AG04449 (cell line): Measurements from ENCODE around the gene HRH3.

Source experiments
- CTCF ChIA-PET: fragments of 350-600 bp; formaldehyde crosslinking; extraction: SDS; loops from one replicate; lab custom pipeline; 2021; ENCODE audit warnings: antibody characterized with exemption; lab: Yijun Ruan, JAX
- POLR2A ChIA-PET: fragments of 400-600, 350-600 bp; formaldehyde crosslinking; extraction: SDS; loops from one replicate; lab custom pipeline; 2020; ENCODE audit warnings: antibody characterized with exemption, inconsistent platforms; lab: Yijun Ruan, JAX
- DNase-seq: peaks from one replicate; pipeline ENCODE4 v3.0.0-alpha.2; 2010; ENCODE audit warnings: low read depth, low spot score
- H3K4me3 ChIP-seq: 2 replicates; pipeline ENCODE4 v1.5.1; 2011; ENCODE audit warnings: low read depth, mild to moderate bottlenecking, control low read depth, low read length
- TF ChIP-seq, protein P1 (sequence below): IDR thresholded peaks from one replicate; pipeline ENCODE4 v1.5.1; 2011; ENCODE audit warnings: mild to moderate bottlenecking, moderate library complexity, low read length, control low read depth, inconsistent platforms; ENCODE audit not compliant: insufficient read depth; ENCODE audit errors: missing control alignments

HRH3 gene

DNA sequence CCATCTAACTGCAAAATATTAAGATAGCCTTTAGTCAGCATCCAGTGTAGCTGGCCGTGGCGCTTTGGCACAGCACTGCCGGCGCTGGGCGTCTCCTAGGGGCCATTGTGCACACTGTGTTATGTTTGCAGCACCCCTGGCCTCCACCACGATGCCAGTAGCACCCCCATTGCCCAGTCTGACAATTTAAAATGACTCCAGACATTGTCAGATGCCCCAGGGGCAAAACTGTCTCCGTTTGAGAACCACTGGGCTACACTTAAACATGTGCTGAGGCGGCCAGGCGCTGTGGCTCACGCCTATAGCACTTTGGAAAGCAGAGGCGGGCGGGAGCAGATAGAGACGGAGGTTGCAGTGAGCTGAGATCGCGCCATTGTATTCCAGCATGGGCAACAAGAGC lies 43.2 kb downstream of the HRH3 start:
- ChIA-PET POLR2A (no interaction called here), CTCF (no interaction called here)
- no peak for DNase-seq
- TF ChIP-seq, protein P1, sequence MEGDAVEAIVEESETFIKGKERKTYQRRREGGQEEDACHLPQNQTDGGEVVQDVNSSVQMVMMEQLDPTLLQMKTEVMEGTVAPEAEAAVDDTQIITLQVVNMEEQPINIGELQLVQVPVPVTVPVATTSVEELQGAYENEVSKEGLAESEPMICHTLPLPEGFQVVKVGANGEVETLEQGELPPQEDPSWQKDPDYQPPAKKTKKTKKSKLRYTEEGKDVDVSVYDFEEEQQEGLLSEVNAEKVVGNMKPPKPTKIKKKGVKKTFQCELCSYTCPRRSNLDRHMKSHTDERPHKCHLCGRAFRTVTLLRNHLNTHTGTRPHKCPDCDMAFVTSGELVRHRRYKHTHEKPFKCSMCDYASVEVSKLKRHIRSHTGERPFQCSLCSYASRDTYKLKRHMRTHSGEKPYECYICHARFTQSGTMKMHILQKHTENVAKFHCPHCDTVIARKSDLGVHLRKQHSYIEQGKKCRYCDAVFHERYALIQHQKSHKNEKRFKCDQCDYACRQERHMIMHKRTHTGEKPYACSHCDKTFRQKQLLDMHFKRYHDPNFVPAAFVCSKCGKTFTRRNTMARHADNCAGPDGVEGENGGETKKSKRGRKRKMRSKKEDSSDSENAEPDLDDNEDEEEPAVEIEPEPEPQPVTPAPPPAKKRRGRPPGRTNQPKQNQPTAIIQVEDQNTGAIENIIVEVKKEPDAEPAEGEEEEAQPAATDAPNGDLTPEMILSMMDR: no peak
- no peak overlapping the region for H3K4me3 ChIP-seq

DNA sequence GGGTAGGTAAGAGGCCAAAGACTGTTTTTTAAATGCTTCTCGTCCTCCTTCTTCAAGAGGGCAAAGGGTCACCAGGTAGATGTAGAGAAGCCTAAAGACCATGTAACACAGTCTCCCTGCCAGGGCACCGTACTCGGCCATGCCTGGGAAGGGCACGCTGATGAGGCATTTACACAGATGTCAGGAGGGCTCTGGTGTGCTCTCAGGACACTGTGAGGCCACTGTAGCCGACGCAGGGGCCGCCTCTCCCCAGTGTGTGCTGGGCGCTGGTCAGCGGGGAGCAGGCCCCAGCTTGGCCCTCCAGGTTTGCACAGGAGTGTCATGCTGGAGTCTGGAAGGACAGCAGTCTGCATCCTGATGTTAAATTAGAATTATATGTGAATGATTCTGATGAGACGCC lies 44.4 kb downstream of the HRH3 start:
- no peak for DNase-seq
- POLR2A ChIA-PET: no interaction called here
- CTCF ChIA-PET: interaction anchor here (2.0 kb wide), 1 partner anchor 19 kb away, joined by 9 read pairs; no protein-coding TSS in a partner anchor
- TF ChIP-seq, protein P1: no peak
- H3K4me3 ChIP-seq: no peak overlapping the region

DNA sequence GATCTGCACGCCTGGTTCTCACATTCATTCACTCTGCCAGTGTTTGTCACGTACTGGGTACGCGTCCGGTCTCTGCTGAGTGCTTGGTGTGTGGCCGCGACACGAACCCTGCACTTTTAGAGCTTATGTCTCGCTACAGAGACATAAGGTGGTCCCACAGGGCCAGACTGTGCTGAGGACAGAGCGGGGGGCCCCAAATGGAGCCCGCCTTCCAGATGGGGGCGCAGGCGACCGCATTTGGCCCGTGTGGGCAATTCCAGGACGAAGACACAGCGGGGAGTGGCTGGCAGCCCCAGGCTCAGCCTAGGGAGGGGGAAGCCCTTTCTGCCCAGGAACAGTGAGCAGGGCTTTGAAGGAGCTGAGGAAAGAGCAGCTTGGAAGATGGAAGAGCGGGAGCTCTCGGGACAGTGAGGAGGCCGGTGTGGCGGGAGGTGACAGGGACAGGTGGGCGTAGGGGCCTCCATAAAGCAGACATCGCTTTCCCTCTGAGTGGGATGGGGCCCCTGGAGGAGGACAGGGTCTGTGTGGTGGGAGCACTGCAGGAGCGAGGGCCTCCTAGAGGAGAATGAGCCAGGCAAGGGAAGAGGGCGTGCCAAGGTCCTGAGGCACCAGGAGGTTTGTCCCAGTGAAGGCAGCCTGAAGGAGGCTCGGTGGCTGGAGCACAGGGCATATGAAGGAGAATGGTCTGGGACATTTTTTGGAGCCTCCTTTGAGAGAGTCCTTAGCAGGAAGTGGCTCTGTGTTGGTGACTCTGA lies 45.0 kb downstream of the HRH3 start:
- ChIA-PET POLR2A (no interaction called here), CTCF (interaction anchor here (0.9 to 2.0 kb wide), 2 partner anchors 19 to 164 kb away, joined by 4 to 9 read pairs; no protein-coding TSS in a partner anchor)
- TF ChIP-seq, protein P1: no peak
- no peak overlapping the region for H3K4me3 ChIP-seq
- no peak for DNase-seq

DNA sequence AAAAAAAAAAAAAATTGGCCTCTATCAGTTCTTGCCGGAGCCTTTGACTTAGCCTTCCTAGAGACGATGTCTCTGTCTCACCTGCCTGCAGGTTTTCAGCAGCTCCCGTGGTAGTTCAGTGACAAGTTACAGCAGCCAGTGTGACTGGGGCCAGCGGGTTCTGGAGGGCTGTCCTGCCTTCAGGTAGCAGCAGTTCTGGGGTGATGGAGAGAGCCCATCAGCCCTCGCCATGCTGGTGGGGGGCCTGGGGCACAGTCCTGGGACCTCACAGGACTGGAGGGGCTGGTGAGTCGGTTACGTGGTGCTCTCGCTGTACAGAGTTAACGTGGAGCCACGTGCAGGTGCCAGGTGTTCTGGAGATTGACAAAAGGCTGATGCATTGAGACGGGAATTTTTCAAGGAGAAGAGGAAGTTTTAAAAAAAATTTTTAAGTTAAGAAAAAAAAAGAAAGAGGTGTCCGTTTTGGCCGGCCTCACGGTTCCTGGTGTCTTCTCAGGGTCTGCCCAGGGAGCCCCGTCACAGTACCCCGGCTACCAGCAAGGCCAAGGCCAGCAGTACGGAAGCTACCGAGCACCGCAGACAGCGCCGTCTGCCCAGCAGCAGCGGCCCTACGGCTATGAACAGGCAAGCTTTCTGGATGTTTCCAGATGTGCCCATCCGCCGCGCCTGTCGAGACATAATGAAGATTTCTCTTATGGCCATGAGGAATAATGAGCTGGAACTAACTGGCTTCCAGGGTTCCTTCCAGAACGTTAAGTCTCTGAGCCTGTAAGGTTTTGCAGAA lies 45.9 kb downstream of the HRH3 start:
- CTCF ChIA-PET: interaction anchor here (0.7 to 2.0 kb wide), 4 partner anchors 18 to 163 kb away, joined by 4 to 9 read pairs (median 4); no protein-coding TSS in a partner anchor

DNA sequence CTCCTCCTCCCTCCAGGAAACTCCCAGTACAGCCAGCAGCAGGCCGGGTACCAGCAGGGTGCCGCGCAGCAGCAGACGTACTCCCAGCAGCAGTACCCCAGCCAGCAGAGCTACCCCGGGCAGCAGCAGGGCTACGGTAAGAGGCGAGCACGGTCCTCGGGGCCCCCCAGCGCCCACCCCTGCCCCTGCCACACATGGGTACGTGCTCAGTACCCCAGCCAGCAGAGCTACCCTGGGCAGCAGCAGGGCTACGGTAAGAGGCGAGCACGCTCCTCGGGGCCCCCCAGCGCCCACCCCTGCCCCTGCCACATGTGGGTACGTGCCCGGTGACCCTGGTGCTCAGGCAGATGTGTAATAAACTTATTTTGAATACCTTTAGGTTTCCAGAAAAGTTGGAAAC lies 47.4 kb downstream of the HRH3 start:
- TF ChIP-seq, protein P1: no peak
- H3K4me3 ChIP-seq: no peak overlapping the region
- CTCF ChIA-PET: interaction anchor here (1.8 kb wide), 1 partner anchor 16 kb away, joined by 4 read pairs; no protein-coding TSS in a partner anchor
- DNase-seq: no peak
- POLR2A ChIA-PET: no interaction called here

More for the DNA sequence above, 45.9 kb downstream of the HRH3 start:
- TF ChIP-seq, protein P1: no peak
- H3K4me3 ChIP-seq: no peak overlapping the region
- POLR2A ChIA-PET: no interaction called here
- no peak for DNase-seq

DNA sequence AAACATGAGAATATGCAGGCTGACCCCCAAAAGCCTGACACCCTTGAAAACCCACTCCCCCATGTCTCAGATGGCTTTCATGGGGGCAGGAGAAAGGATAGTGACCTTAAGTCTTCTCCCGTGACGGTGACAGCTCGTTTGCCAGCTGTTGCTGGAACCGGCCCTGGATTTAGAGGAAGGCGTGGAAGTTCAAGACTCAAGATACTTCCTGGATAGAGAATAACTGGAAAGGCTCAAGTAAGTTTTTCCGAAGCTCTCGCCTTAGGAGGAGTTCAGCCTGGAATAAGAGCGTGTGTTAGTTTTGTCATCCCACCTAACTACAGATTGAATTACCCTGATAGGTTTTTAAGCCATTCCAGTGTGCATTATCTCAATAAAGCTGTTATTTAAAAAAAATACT lies 48.8 kb downstream of the HRH3 start:
- CTCF ChIA-PET: interaction anchor here (1.0 to 1.6 kb wide), 3 partner anchors 15 to 239 kb away, joined by 3 to 4 read pairs (median 3); no protein-coding TSS in a partner anchor
- no peak for DNase-seq
- no peak overlapping the region for H3K4me3 ChIP-seq
- TF ChIP-seq, protein P1: no peak
- POLR2A ChIA-PET: no interaction called here
